22Rv1 (cell line): Measurements from ENCODE around the gene MAD2L2.

Source experiments
- ZFX ChIP-seq: fragments of 450-650 bp; IDR thresholded peaks from 2 replicates; pipeline ENCODE4 v1.6.1; 2017; ENCODE audit warnings: antibody characterized with exemption, borderline replicate concordance
- TF ChIP-seq, protein P1 (sequence below): fragments of 450-650 bp; IDR thresholded peaks from 2 replicates; pipeline ENCODE4 v1.5.1; 2017; ENCODE audit warnings: mild to moderate bottlenecking

DNA sequence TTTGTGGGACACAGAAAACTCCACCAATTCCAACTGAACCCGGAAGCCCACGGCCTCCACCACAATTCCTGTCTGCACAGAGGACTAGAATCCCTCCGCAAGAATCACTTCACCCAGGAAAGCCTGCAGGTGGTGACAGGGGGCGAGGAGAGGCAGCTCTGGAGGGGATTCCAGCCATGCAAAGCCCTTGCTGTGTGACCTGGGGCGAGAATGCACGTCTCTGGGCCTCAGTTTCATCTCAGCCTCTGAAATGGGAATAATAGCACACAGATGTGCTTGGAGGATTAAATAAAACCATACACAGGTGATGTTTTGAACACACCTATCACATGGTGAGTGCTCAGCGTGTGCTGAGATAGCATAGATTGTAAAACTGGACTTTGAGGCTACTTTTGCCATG lies 40.8 kb downstream of the MAD2L2 start:
- TF ChIP-seq, protein P1, sequence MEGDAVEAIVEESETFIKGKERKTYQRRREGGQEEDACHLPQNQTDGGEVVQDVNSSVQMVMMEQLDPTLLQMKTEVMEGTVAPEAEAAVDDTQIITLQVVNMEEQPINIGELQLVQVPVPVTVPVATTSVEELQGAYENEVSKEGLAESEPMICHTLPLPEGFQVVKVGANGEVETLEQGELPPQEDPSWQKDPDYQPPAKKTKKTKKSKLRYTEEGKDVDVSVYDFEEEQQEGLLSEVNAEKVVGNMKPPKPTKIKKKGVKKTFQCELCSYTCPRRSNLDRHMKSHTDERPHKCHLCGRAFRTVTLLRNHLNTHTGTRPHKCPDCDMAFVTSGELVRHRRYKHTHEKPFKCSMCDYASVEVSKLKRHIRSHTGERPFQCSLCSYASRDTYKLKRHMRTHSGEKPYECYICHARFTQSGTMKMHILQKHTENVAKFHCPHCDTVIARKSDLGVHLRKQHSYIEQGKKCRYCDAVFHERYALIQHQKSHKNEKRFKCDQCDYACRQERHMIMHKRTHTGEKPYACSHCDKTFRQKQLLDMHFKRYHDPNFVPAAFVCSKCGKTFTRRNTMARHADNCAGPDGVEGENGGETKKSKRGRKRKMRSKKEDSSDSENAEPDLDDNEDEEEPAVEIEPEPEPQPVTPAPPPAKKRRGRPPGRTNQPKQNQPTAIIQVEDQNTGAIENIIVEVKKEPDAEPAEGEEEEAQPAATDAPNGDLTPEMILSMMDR = no peak
- no peak for TF ChIP-seq ZFX
